OCI-LY7 (cell line): ENCODE results near the gene CTBP2. TPM values are rescaled to one million over a fixed set of nuclear protein-coding genes. Genes with fewer than 3 reads are reported as not detected.

Source experiments
- BruUV-seq: library from RNA; stranded (reverse); fragments of 400-500 nt; replicated peaks from 2 replicates; lab custom pipeline; 2021; lab: Mats Ljungman, UMichigan
- CTCF ChIA-PET: fragments of 300-600 bp; sonication (Branson Sonifier 250); formaldehyde crosslinking; loops from one replicate; lab custom pipeline; 2022; ENCODE audit warnings: antibody characterized with exemption; ENCODE audit not compliant: unreplicated experiment; lab: Charles Lee
- POLR2A ChIA-PET: fragments of 300-600 bp; sonication (Branson Sonifier 250); formaldehyde crosslinking; loops from one replicate; lab custom pipeline; 2022; ENCODE audit warnings: antibody characterized with exemption; lab: Charles Lee
- DNase-seq: peaks from one replicate; pipeline ENCODE4 v3.0.0-alpha.2; 2015; ENCODE audit warnings: low spot score
- H2AFZ ChIP-seq: fragments of 200-600 bp; sonication (generic), shearing (Covaris generic); 2 replicates; pipeline ENCODE4 v1.6.1; 2014; ENCODE audit warnings: mild to moderate bottlenecking, antibody characterized with exemption, low read length, moderate library complexity
- H3K27ac ChIP-seq: fragments of 200-600 bp; sonication (generic); 2 replicates; pipeline ENCODE4 v1.5.1; 2014; ENCODE audit warnings: mixed run types, low read depth, mild to moderate bottlenecking, moderate library complexity, low read length, inconsistent platforms; ENCODE audit not compliant: poor library complexity, severe bottlenecking
- H3K36me3 ChIP-seq: fragments of 200-600 bp; sonication (generic); 2 replicates; pipeline ENCODE4 v1.6.1; 2014; ENCODE audit warnings: mild to moderate bottlenecking, antibody characterized with exemption, low read length, moderate library complexity, mixed read lengths; ENCODE audit not compliant: insufficient read depth
- H3K4me1 ChIP-seq: fragments of 200-600 bp; sonication (generic); 2 replicates; pipeline ENCODE4 v1.5.1; 2014; ENCODE audit warnings: mild to moderate bottlenecking, low read length; ENCODE audit not compliant: insufficient read depth, poor library complexity, severe bottlenecking
- H3K4me2 ChIP-seq: fragments of 200-600 bp; sonication (generic); 2 replicates; pipeline ENCODE4 v1.6.1; 2014; ENCODE audit warnings: mild to moderate bottlenecking, low read length
- H3K4me3 ChIP-seq: fragments of 200-600 bp; sonication (generic); 2 replicates; pipeline ENCODE4 v1.5.1; 2014; ENCODE audit warnings: mild to moderate bottlenecking, low read depth, low read length; ENCODE audit not compliant: poor library complexity, severe bottlenecking
- H3K79me2 ChIP-seq: fragments of 200-600 bp; sonication (generic); 2 replicates; pipeline ENCODE4 v1.6.1; 2016; ENCODE audit warnings: low read depth, mild to moderate bottlenecking, low read length, moderate library complexity, mixed read lengths; ENCODE audit not compliant: insufficient read depth
- H3K9me2 ChIP-seq: fragments of 200-600 bp; sonication (generic); 2 replicates; pipeline ENCODE4 v1.6.1; 2016; ENCODE audit warnings: mild to moderate bottlenecking, low read length, mixed read lengths; ENCODE audit not compliant: insufficient read depth
- H3K9me3 ChIP-seq: fragments of 200-600 bp; sonication (generic); 2 replicates; pipeline ENCODE4 v1.6.1; 2014; ENCODE audit warnings: mild to moderate bottlenecking, mixed run types, low read length, mixed read lengths
- H4K20me1 ChIP-seq: fragments of 200-600 bp; sonication (generic); 2 replicates; pipeline ENCODE4 v1.6.1; 2014; ENCODE audit warnings: mild to moderate bottlenecking, antibody characterized with exemption, low read length, moderate library complexity, mixed read lengths; ENCODE audit not compliant: insufficient read depth
- CTCF ChIP-seq: fragments of 200-600 bp; sonication (generic); conservative IDR thresholded peaks from 2 replicates; pipeline ENCODE4 v1.5.1; 2014; ENCODE audit warnings: mild to moderate bottlenecking, antibody characterized with exemption, low read length, moderate library complexity, mixed read lengths
- EZH2phosphoT487 ChIP-seq: fragments of 200-600 bp; sonication (generic); IDR thresholded peaks from 2 replicates; pipeline ENCODE4 v1.6.1; 2018; ENCODE audit warnings: low read depth, borderline replicate concordance, mild to moderate bottlenecking, mixed run types, antibody characterized with exemption, low read length, moderate library complexity, mixed read lengths
- intact Hi-C: fragments of 100-400 bp; cut with micrococcal nuclease; formaldehyde crosslinking; loops from one replicate; pipeline ENCODE4 v1.10.0; 2022; ENCODE audit not compliant: unreplicated experiment
- total RNA-seq, 2 experiments: library from RNA; depleted of rRNA in 1 of 2; stranded (reverse); fragments of >200 nt in 1 of 2; shearing (Covaris generic) in 1 of 2; gene quantifications; 2 replicates each; pipeline ENCODE4 v1.2.3, GENCODE V29; 2014 to 2022

Gene CTBP2
- total RNA-seq, 2 experiments from 2014 or later = not detected

GRCh38 chr10:125102246-125102645 lies 58.1 kb downstream of the CTBP2 start:
- POLR2A ChIA-PET = no interaction called here
- no peaks in the 10 kb centered on the region for H4K20me1 ChIP-seq
- no peak for DNase-seq
- H3K36me3 ChIP-seq = no peaks in the 10 kb centered on the region
- intact Hi-C loops = no loop called here
- no TSS peak for BruUV-seq
- TF ChIP-seq EZH2phosphoT487 (no peak), CTCF (no peak)
- H3K4me1 ChIP-seq = no peaks in the 10 kb centered on the region
- no peak overlapping the region for H3K27ac ChIP-seq
- CTCF ChIA-PET = no interaction called here
- no peaks in the 10 kb centered on the region for H3K9me3 ChIP-seq
- no peak overlapping the region for H2AFZ ChIP-seq
- H3K4me3 ChIP-seq = no peak overlapping the region
- H3K79me2 ChIP-seq = no peaks in the 10 kb centered on the region
- H3K4me2 ChIP-seq = no peak overlapping the region
- no peaks in the 10 kb centered on the region for H3K9me2 ChIP-seq

- DNase-seq = no peak
- H3K79me2 ChIP-seq = no peaks in the 10 kb centered on the region
- POLR2A ChIA-PET = no interaction called here
Measured at GRCh38 chr10:125101581-125101980, 58.8 kb downstream of the CTBP2 start.

More at GRCh38 chr10:125101581-125101980, 58.8 kb downstream of the CTBP2 start:
- no peaks in the 10 kb centered on the region for H4K20me1 ChIP-seq
- no peak overlapping the region for H3K4me2 ChIP-seq
- TF ChIP-seq CTCF (no peak), EZH2phosphoT487 (no peak)
- CTCF ChIA-PET = no interaction called here
- no TSS peak for BruUV-seq
- H3K36me3 ChIP-seq = no peaks in the 10 kb centered on the region
- H3K4me1 ChIP-seq = no peaks in the 10 kb centered on the region
- no peak overlapping the region for H3K4me3 ChIP-seq
- intact Hi-C loops = no loop called here
- no peak overlapping the region for H2AFZ ChIP-seq
- H3K9me3 ChIP-seq = no peaks in the 10 kb centered on the region
- no peak overlapping the region for H3K27ac ChIP-seq
- no peaks in the 10 kb centered on the region for H3K9me2 ChIP-seq
